GM23338 (cell line): Measurements from ENCODE around the gene ABCF2. TPM values are rescaled to one million over a fixed set of nuclear protein-coding genes. Genes with fewer than 3 reads are reported as not detected.

Experiments used
- ATAC-seq: fragments of 200-7000 bp; cut with Tn5 transposase; 3 replicates; pipeline ENCODE4 v1.9.1; 2020
- DNase-seq: peaks from one replicate; pipeline ENCODE4 v3.0.0-alpha.2; 2015; ENCODE audit warnings: low spot score
- H2AFZ ChIP-seq: fragments of 200-600 bp; sonication (generic); 2 replicates; pipeline ENCODE4 v1.8.0; 2016; ENCODE audit warnings: antibody characterized with exemption, mild to moderate bottlenecking, moderate library complexity
- H3F3A ChIP-seq: fragments of 200-600 bp; sonication (generic); replicated peaks from 2 replicates; pipeline ENCODE4 v1.8.0; 2017; ENCODE audit warnings: antibody characterized with exemption, mixed run types, low read depth
- H3K27ac ChIP-seq: fragments of 200-600 bp; sonication (generic); 2 replicates; pipeline ENCODE4 v1.6.1; 2016; ENCODE audit warnings: low read depth
- H3K27me3 ChIP-seq: fragments of 200-600 bp; sonication (generic); 2 replicates; pipeline ENCODE4 v1.8.0; 2016; ENCODE audit warnings: mild to moderate bottlenecking, mixed run types, moderate library complexity; ENCODE audit not compliant: insufficient read depth
- H3K36me3 ChIP-seq: fragments of 200-600 bp; sonication (generic); 2 replicates; pipeline ENCODE4 v1.8.0; 2016; ENCODE audit warnings: mild to moderate bottlenecking; ENCODE audit not compliant: insufficient read depth
- H3K4me1 ChIP-seq: fragments of 200-600 bp; sonication (generic); 2 replicates; pipeline ENCODE4 v1.8.0; 2016; ENCODE audit warnings: mild to moderate bottlenecking, moderate library complexity; ENCODE audit not compliant: insufficient read depth
- H3K4me2 ChIP-seq: fragments of 200-600 bp; sonication (generic); 2 replicates; pipeline ENCODE4 v1.7.1; 2017; ENCODE audit warnings: mixed run types
- H3K4me3 ChIP-seq: fragments of 200-600 bp; sonication (generic); 2 replicates; pipeline ENCODE4 v1.6.1; 2016; ENCODE audit warnings: mixed run types
- H3K79me2 ChIP-seq: fragments of 200-600 bp; sonication (generic); replicated peaks from 2 replicates; pipeline ENCODE4 v1.8.0; 2017; ENCODE audit warnings: mild to moderate bottlenecking; ENCODE audit not compliant: insufficient read depth
- H3K9me2 ChIP-seq: fragments of 200-600 bp; sonication (generic); 2 replicates; pipeline ENCODE4 v1.8.0; 2017; ENCODE audit not compliant: insufficient read depth
- H4K20me1 ChIP-seq: fragments of 200-600 bp; sonication (generic); replicated peaks from 2 replicates; pipeline ENCODE4 v1.8.0; 2017; ENCODE audit warnings: mild to moderate bottlenecking; ENCODE audit not compliant: insufficient read depth
- H3K27ac Mint-ChIP-seq: 2 replicates; pipeline ENCODE4 v1.8.0; 2020; ENCODE audit warnings: inconsistent platforms, mild to moderate bottlenecking, moderate library complexity, mixed read lengths
- H3K27me3 Mint-ChIP-seq: 3 replicates; pipeline ENCODE4 v1.8.0; 2022; ENCODE audit warnings: low read depth, mild to moderate bottlenecking, moderate library complexity, mixed read lengths, inconsistent platforms; ENCODE audit not compliant: insufficient read depth, poor library complexity
- H3K36me3 Mint-ChIP-seq: 3 replicates; pipeline ENCODE4 v1.8.0; 2021; ENCODE audit warnings: low read depth, mild to moderate bottlenecking, inconsistent platforms, moderate library complexity, mixed read lengths
- H3K4me1 Mint-ChIP-seq: 3 replicates; pipeline ENCODE4 v1.8.0; 2020; ENCODE audit warnings: mild to moderate bottlenecking, inconsistent platforms, mixed read lengths
- H3K4me3 Mint-ChIP-seq: 3 replicates; pipeline ENCODE4 v1.8.0; 2021; ENCODE audit warnings: moderate library complexity, mild to moderate bottlenecking, inconsistent platforms, mixed read lengths
- H3K9me3 Mint-ChIP-seq: 3 replicates; pipeline ENCODE4 v1.8.0; 2020; ENCODE audit warnings: moderate library complexity, mild to moderate bottlenecking, inconsistent platforms, mixed read lengths
- CREB1 ChIP-seq: fragments of 250-450 bp; sonication (Bioruptor Pico); IDR thresholded peaks from 2 replicates; pipeline ENCODE4 v1.5.0; 2020; ENCODE audit warnings: low read depth, mild to moderate bottlenecking, moderate library complexity
- EZH2 ChIP-seq: fragments of 200-600 bp; sonication (generic); IDR thresholded peaks from one replicate; pipeline ENCODE4 v1.8.0; 2017; ENCODE audit warnings: antibody characterized with exemption, mild to moderate bottlenecking, low read depth; ENCODE audit not compliant: unreplicated experiment
- EZH2phosphoT487 ChIP-seq: fragments of 200-600 bp; sonication (generic); IDR thresholded peaks from one replicate; pipeline ENCODE4 v1.8.1; 2018; ENCODE audit warnings: antibody characterized with exemption; ENCODE audit not compliant: unreplicated experiment
- JUNB ChIP-seq: IDR thresholded peaks from one replicate; pipeline ENCODE4 v1.6.1; 2016; ENCODE audit warnings: antibody characterized with exemption; ENCODE audit not compliant: unreplicated experiment
- NANOG ChIP-seq: IDR thresholded peaks from 2 replicates; pipeline ENCODE4 v1.6.1; 2016; ENCODE audit warnings: antibody characterized with exemption, borderline replicate concordance
- POLR2AphosphoS5 ChIP-seq: IDR thresholded peaks from 2 replicates; pipeline ENCODE4 v1.6.1; 2016; ENCODE audit warnings: antibody characterized with exemption, low read depth
- STAT1 ChIP-seq: IDR thresholded peaks from one replicate; pipeline ENCODE4 v1.6.1; 2016; ENCODE audit warnings: antibody characterized with exemption; ENCODE audit not compliant: unreplicated experiment
- ZNF114 ChIP-seq: fragments of 250-450 bp; sonication (Bioruptor Pico); IDR thresholded peaks from 2 replicates; pipeline ENCODE4 v1.5.0; 2020; ENCODE audit warnings: mild to moderate bottlenecking, moderate library complexity
- ZNF331 ChIP-seq: fragments of 250-450 bp; sonication (Bioruptor Pico); IDR thresholded peaks from 2 replicates; pipeline ENCODE4 v1.5.0; 2020; ENCODE audit warnings: low read depth, mild to moderate bottlenecking, moderate library complexity
- polyA plus RNA-seq: library from polyadenylated mRNA; unstranded; fragments of >200 nt; fragmentation: Nextera tagmentation; extraction: Ambion mirVana; gene quantifications from 2 replicates; pipeline ENCODE4 v1.2.1, GENCODE V29; 2016
- total RNA-seq: library from RNA; depleted of rRNA; stranded (reverse); fragments of >200 nt; shearing (Covaris generic); gene quantifications from 2 replicates; pipeline ENCODE4 v1.2.3, GENCODE V29; 2014
- TF ChIP-seq, protein P1 (sequence below): fragments of 250-450 bp; sonication (Bioruptor Pico); IDR thresholded peaks from 2 replicates; pipeline ENCODE4 v1.5.0; 2020; ENCODE audit warnings: mild to moderate bottlenecking, moderate library complexity
- TF ChIP-seq, protein P2 (sequence below), 2 experiments: fragments of 200-600 bp in 1 of 2; sonication (generic) in 1 of 2; conservative IDR thresholded peaks; 2 replicates each; pipeline versions ENCODE4 v1.5.1 to v1.6.1; 2016 to 2017; ENCODE audit warnings: antibody characterized with exemption in 2 of 2, low read depth in 2 of 2, mild to moderate bottlenecking in 2 of 2, moderate library complexity in 1 of 2
- TF ChIP-seq, protein P3 (sequence below): IDR thresholded peaks from one replicate; pipeline ENCODE4 v1.6.1; 2018; ENCODE audit warnings: antibody characterized with exemption; ENCODE audit not compliant: unreplicated experiment
- TF ChIP-seq, protein P4 (sequence below): IDR thresholded peaks from 2 replicates; pipeline ENCODE4 v1.6.1; 2016; ENCODE audit warnings: antibody characterized with exemption

ABCF2 gene
- total and polyA plus RNA-seq, 2 experiments from 2014 or later: 18.7 to 58.7 TPM

DNA sequence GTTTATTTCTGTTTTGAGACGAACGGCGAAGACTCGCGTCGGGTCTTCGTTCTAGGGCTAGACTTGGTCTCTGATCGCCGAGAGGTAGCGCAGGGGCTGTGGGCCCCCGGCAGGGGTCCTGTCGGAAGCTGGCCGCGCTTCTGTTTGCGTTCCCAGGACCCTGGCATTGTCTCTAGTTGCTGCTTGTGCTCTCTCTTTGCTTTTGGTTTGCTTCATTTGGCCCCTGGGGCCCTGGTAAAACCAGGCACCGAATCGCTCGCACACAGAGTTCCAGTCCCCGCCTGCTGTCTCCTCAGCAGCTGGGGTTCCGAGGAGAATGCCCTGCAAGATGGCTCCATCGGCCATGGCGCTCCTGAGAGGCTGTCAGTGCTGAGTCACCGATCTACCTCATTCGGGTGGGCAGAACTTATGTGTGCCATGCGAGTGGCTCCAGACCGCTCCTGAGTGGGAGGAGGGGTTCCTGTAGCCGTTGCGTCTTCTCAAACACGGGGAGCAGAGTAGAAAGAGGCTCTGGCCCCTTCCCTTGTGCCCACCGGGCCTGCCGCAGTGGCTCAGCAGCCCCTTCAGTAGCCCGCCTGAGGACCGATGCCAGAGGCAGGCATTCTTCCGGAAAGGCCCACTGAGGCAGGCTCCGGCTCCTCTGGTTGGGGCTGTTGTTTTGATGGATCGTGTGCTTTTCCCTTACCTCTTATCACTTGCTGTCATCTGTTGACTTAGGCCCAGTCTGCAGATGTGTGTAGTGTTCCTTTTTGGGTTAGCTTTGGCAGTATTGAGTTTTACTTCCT, 6.1 kb upstream of the ABCF2 start:
- ATAC-seq: peak; percentile 47
- 0 out of 2 replicates have a peak overlapping the region, but pooled peaks have one; percentile 59 for H2AFZ ChIP-seq

More for the DNA sequence above, 6.1 kb upstream of the ABCF2 start:
- H3K27ac Mint-ChIP-seq: peak overlapping the region; percentile 84; the same call in 1 of the 2 replicates
- Histone ChIP-seq H3K9me2 (no peaks in the 10 kb centered on the region), H3F3A (peaks cover 2% of the 10 kb centered on the region), H3K27me3 (no peaks in the 10 kb centered on the region), H3K36me3 (no peaks in the 10 kb centered on the region), H3K4me3 (peak overlapping the region; percentile 96), H3K4me2 (peak overlapping the region; percentile 95), H3K4me1 (peaks cover 10% of the 10 kb centered on the region), H3K27ac (peak overlapping the region; percentile 74; the same call in 1 of the 2 replicates), H4K20me1 (peaks cover 14% of the 10 kb centered on the region; the same call in 1 of the 2 replicates), H3K79me2 (peaks cover 19% of the 10 kb centered on the region)
- peaks cover 15% of the 10 kb centered on the region; the same call in 2 of the 3 replicates for H3K36me3 Mint-ChIP-seq
- TF ChIP-seq EZH2phosphoT487 (no peak), STAT1 (no peak), ZNF114 (CRISPR knock-in tag) (no peak), POLR2AphosphoS5 (no peak), ZNF331 (CRISPR knock-in tag) (no peak), NANOG (no peak), CREB1 (no peak), JUNB (no peak), EZH2 (no peak)
- TF ChIP-seq, protein P1, sequence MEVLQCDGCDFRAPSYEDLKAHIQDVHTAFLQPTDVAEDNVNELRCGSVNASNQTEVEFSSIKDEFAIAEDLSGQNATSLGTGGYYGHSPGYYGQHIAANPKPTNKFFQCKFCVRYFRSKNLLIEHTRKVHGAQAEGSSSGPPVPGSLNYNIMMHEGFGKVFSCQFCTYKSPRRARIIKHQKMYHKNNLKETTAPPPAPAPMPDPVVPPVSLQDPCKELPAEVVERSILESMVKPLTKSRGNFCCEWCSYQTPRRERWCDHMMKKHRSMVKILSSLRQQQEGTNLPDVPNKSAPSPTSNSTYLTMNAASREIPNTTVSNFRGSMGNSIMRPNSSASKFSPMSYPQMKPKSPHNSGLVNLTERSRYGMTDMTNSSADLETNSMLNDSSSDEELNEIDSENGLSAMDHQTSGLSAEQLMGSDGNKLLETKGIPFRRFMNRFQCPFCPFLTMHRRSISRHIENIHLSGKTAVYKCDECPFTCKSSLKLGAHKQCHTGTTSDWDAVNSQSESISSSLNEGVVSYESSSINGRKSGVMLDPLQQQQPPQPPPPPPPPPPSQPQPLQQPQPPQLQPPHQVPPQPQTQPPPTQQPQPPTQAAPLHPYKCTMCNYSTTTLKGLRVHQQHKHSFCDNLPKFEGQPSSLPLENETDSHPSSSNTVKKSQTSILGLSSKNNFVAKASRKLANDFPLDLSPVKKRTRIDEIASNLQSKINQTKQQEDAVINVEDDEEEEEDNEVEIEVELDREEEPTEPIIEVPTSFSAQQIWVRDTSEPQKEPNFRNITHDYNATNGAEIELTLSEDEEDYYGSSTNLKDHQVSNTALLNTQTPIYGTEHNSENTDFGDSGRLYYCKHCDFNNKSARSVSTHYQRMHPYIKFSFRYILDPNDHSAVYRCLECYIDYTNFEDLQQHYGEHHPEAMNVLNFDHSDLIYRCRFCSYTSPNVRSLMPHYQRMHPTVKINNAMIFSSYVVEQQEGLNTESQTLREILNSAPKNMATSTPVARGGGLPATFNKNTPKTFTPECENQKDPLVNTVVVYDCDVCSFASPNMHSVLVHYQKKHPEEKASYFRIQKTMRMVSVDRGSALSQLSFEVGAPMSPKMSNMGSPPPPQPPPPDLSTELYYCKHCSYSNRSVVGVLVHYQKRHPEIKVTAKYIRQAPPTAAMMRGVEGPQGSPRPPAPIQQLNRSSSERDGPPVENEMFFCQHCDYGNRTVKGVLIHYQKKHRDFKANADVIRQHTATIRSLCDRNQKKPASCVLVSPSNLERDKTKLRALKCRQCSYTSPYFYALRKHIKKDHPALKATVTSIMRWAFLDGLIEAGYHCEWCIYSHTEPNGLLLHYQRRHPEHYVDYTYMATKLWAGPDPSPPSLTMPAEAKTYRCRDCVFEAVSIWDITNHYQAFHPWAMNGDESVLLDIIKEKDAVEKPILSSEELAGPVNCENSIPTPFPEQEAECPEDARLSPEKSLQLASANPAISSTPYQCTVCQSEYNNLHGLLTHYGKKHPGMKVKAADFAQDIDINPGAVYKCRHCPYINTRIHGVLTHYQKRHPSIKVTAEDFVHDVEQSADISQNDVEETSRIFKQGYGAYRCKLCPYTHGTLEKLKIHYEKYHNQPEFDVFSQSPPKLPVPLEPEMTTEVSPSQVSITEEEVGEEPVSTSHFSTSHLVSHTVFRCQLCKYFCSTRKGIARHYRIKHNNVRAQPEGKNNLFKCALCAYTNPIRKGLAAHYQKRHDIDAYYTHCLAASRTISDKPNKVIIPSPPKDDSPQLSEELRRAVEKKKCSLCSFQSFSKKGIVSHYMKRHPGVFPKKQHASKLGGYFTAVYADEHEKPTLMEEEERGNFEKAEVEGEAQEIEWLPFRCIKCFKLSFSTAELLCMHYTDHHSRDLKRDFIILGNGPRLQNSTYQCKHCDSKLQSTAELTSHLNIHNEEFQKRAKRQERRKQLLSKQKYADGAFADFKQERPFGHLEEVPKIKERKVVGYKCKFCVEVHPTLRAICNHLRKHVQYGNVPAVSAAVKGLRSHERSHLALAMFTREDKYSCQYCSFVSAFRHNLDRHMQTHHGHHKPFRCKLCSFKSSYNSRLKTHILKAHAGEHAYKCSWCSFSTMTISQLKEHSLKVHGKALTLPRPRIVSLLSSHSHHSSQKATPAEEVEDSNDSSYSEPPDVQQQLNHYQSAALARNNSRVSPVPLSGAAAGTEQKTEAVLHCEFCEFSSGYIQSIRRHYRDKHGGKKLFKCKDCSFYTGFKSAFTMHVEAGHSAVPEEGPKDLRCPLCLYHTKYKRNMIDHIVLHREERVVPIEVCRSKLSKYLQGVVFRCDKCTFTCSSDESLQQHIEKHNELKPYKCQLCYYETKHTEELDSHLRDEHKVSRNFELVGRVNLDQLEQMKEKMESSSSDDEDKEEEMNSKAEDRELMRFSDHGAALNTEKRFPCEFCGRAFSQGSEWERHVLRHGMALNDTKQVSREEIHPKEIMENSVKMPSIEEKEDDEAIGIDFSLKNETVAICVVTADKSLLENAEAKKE: no peak
- TF ChIP-seq, protein P2, sequence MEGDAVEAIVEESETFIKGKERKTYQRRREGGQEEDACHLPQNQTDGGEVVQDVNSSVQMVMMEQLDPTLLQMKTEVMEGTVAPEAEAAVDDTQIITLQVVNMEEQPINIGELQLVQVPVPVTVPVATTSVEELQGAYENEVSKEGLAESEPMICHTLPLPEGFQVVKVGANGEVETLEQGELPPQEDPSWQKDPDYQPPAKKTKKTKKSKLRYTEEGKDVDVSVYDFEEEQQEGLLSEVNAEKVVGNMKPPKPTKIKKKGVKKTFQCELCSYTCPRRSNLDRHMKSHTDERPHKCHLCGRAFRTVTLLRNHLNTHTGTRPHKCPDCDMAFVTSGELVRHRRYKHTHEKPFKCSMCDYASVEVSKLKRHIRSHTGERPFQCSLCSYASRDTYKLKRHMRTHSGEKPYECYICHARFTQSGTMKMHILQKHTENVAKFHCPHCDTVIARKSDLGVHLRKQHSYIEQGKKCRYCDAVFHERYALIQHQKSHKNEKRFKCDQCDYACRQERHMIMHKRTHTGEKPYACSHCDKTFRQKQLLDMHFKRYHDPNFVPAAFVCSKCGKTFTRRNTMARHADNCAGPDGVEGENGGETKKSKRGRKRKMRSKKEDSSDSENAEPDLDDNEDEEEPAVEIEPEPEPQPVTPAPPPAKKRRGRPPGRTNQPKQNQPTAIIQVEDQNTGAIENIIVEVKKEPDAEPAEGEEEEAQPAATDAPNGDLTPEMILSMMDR (conservative IDR thresholded peaks at IDR 0.05; ENCODE audit: low read depth in 2 of 2): no peak
- TF ChIP-seq, protein P3, sequence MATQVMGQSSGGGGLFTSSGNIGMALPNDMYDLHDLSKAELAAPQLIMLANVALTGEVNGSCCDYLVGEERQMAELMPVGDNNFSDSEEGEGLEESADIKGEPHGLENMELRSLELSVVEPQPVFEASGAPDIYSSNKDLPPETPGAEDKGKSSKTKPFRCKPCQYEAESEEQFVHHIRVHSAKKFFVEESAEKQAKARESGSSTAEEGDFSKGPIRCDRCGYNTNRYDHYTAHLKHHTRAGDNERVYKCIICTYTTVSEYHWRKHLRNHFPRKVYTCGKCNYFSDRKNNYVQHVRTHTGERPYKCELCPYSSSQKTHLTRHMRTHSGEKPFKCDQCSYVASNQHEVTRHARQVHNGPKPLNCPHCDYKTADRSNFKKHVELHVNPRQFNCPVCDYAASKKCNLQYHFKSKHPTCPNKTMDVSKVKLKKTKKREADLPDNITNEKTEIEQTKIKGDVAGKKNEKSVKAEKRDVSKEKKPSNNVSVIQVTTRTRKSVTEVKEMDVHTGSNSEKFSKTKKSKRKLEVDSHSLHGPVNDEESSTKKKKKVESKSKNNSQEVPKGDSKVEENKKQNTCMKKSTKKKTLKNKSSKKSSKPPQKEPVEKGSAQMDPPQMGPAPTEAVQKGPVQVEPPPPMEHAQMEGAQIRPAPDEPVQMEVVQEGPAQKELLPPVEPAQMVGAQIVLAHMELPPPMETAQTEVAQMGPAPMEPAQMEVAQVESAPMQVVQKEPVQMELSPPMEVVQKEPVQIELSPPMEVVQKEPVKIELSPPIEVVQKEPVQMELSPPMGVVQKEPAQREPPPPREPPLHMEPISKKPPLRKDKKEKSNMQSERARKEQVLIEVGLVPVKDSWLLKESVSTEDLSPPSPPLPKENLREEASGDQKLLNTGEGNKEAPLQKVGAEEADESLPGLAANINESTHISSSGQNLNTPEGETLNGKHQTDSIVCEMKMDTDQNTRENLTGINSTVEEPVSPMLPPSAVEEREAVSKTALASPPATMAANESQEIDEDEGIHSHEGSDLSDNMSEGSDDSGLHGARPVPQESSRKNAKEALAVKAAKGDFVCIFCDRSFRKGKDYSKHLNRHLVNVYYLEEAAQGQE: no peak
- TF ChIP-seq, protein P4, sequence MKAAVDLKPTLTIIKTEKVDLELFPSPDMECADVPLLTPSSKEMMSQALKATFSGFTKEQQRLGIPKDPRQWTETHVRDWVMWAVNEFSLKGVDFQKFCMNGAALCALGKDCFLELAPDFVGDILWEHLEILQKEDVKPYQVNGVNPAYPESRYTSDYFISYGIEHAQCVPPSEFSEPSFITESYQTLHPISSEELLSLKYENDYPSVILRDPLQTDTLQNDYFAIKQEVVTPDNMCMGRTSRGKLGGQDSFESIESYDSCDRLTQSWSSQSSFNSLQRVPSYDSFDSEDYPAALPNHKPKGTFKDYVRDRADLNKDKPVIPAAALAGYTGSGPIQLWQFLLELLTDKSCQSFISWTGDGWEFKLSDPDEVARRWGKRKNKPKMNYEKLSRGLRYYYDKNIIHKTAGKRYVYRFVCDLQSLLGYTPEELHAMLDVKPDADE: no peak
- DNase-seq: peak; percentile 57
- no peaks in the 10 kb centered on the region for H3K9me3 Mint-ChIP-seq
- peaks cover 8% of the 10 kb centered on the region for H3K27me3 Mint-ChIP-seq
- peaks cover 16% of the 10 kb centered on the region for H3K4me1 Mint-ChIP-seq
- H3K4me3 Mint-ChIP-seq: peak overlapping the region; percentile 98
